Measurements from ENCODE around the gene ADCY6.

Gene ADCY6

GRCh38 chr12:48816143-48816854 is 27.4 kb upstream of the ADCY6 start:
- in situ Hi-C loops (cut with HindIII; ENCODE audit: low sequenced_read_pairs): no loop called here

GRCh38 chr12:48815126-48816110 is 26.5 kb upstream of the ADCY6 start:
- in situ Hi-C loops (cut with HindIII; ENCODE audit: low sequenced_read_pairs): no loop called here

- in situ Hi-C loops (cut with HindIII; ENCODE audit: low sequenced_read_pairs): no loop called here
These were observed 25.6 kb upstream of the ADCY6 start for GRCh38 chr12:48814262-48815125.

- in situ Hi-C loops (cut with HindIII; ENCODE audit: low sequenced_read_pairs): no loop called here
These were observed 24.8 kb upstream of the ADCY6 start for GRCh38 chr12:48813465-48814261.

DNA sequence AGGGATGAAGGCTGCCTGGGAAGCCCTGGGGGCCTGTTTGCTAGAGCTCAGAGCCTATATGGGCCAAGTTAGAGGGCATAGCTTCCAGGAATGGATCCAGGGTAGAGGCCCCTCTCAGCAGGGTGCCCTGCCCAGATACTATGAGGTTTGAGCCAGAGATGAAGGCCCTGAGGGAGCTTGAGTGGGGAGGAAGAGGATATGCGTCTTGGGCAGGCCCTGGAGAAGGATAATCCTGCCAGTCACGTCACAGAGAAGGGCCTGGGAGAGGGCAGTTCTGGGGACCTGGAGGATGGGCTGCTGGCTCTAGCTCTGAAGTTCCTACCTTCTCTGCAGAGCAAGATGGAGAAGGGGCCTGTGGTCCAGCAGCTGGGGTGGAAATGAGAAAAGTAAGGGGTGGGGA is 23.5 kb upstream of the ADCY6 start:
- in situ Hi-C loops (cut with HindIII; ENCODE audit: low sequenced_read_pairs): no loop called here

DNA sequence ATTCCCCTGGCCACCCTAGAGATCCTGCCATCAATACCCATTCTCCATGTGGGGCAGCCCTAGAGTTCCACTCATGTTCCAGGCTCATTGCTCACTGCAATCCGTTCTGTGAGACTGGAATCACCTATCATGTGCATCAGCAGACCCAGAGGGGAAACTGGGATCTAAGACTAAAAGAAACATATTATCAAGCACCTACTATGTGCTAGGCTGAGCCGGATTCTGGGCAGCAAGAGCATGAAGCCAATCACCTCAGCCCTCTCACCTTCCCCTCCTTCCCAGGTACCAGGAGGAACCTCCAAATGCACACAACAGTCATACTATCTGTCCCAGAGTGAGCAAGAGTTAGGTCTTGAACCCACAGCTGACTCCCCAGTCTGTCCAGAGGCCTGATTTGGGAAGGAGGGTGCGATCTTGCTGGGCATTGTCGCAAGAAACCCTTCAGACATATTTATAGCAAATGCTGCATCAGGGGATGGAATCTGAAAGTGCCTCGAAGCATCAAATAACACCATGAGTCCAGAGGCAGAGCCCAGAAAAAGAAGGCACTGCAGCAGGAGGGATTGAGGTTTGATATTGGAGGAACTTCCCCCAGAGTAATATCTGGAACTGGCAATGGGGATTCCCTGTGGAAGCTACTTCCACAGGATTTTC is 22.7 kb upstream of the ADCY6 start:
- in situ Hi-C loops (cut with HindIII; ENCODE audit: low sequenced_read_pairs): no loop called here

- in situ Hi-C loops (cut with HindIII; ENCODE audit: low sequenced_read_pairs): no loop called here
These were observed 22.1 kb upstream of the ADCY6 start for GRCh38 chr12:48810903-48811431.

- in situ Hi-C loops (cut with HindIII; ENCODE audit: low sequenced_read_pairs): no loop called here
These were observed 19.1 kb upstream of the ADCY6 start for GRCh38 chr12:48807981-48808380.

GRCh38 chr12:48803675-48804074 is 14.8 kb upstream of the ADCY6 start:
- in situ Hi-C loops (cut with HindIII; ENCODE audit: low sequenced_read_pairs): no loop called here

DNA sequence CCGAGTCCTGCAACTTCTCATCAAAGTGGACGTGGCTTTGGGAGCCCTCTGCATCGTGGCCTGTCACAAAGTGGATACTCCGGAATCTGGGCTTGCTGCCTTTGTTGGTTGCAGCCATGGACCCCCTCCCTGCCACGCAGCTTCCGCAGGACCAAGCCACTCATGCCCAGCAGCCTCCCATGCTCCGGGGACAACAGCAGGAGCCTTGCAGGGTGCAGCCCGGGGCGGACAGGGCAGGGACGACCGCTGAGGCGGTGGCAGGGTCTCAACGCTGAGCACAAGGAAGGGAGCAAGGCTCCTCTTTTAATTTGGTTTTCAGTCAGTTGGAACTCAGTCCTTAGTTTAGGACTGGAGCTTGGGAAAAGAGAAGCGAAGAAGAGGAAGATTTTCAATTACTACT is 12.1 kb upstream of the ADCY6 start:
- in situ Hi-C loops (cut with HindIII; ENCODE audit: low sequenced_read_pairs): no loop called here

DNA sequence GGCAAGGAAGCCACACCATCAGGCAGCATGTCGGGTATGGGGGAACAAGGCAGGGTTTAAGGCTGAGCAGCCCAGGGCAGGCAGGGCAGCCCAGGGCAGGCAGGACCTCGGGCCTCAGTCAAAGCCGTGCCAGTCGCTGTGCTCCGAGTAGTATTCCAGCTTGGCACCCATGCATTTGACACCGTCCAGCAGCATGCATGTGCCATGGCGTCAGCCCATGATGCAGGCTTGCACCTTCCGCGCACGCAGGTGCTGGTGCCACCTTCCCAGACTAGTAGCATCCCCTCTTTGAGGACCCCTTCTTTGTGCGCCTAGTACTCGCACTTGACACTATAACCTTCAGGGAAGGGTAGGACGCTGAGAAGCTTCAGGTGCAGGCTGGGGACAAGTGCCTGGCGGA is 11.6 kb upstream of the ADCY6 start:
- in situ Hi-C loops (cut with HindIII; ENCODE audit: low sequenced_read_pairs): no loop called here

- in situ Hi-C loops (cut with HindIII; ENCODE audit: low sequenced_read_pairs): no loop called here
These were observed 8.1 kb upstream of the ADCY6 start for GRCh38 chr12:48796976-48797375.

DNA sequence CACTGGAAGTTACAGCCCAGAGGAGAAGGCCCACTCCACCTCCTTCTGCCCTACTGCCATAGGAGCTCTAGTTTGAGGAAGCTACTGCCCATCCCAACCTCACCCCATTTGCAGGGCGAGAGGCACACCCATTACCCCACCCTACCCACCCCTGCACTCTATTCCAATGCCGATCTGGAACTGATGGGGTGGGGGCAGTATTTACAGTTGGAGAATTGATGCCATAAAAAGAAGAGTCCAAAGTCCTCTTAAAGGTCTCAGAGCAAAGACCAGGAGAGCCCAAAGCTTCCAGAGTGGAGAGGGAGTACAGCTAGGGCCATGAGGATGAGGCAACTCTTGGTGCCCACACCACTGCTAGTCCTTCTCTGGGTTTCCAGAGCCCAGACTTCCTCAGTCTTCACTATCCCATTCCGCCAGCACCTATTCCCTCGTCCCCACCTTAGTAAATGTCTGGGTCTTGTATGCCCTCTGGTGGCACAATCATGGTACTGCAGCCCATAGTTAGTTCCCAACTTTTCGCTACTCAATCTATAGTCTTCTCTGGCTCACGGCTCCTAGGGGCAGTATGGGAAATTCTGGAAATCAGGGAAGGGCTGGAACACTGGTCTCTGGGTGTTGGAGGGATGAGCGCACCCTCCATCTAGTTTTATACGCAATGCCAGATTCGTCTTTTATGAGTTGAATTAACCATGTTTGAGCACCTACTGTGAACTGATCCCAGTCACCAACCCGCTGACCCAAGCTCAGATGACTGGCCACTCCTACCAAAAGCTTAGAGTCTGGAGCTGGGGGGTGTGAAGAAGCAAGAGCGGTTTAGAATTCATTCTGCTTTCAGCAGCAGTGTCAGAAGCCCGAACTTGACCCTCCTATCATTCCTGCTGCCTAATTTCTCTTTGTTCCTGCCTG is 6.9 kb upstream of the ADCY6 start:
- in situ Hi-C loops (cut with HindIII; ENCODE audit: low sequenced_read_pairs): no loop called here

GRCh38 chr12:48794870-48795269 is 6.0 kb upstream of the ADCY6 start:
- in situ Hi-C loops (cut with HindIII; ENCODE audit: low sequenced_read_pairs): loop anchor here (5.0 kb wide), 1 partner anchor 43 kb away; no protein-coding TSS in a partner anchor

DNA sequence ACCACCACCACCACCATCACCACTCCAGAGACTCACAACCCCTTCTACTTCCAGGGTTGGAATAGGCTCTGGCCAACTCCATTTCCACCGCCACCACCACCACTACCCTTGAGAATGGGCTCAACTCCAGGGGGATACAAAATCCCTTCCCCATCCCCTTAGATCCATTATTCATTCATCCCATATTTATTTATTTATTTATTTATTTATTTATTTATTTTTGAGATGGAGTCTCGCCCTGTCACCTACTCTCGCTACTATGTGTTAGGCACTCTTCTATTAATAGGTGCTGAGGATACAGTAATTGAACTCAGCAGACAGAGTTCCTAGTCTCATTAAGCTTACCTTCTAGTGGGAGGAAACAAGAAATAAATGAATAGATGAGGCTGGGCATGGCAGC is 4.8 kb upstream of the ADCY6 start:
- in situ Hi-C loops (cut with HindIII; ENCODE audit: low sequenced_read_pairs): loop anchor here (5.0 kb wide), 1 partner anchor 41 kb away; no protein-coding TSS in a partner anchor

- in situ Hi-C loops (cut with HindIII; ENCODE audit: low sequenced_read_pairs): loop anchor here (5.0 kb wide), 1 partner anchor 38 kb away; no protein-coding TSS in a partner anchor
These were observed 1.0 kb upstream of the ADCY6 start for GRCh38 chr12:48789858-48790326.

- in situ Hi-C loops (cut with HindIII; ENCODE audit: low sequenced_read_pairs): no loop called here
These were observed 400 bp downstream of the ADCY6 start for GRCh38 chr12:48788524-48788853.

GRCh38 chr12:48787791-48788523 is 932 bp downstream of the ADCY6 start:
- in situ Hi-C loops (cut with HindIII; ENCODE audit: low sequenced_read_pairs): no loop called here

Measured in DLD1 (cell line).